GM19025 (cell line): Measurements from ENCODE around the gene EVC.
"Not testable (repeated sequence)": the region's sequence is repeated elsewhere in the genome, so short reads cannot be mapped to it uniquely, and the experiment has no call there.

ENCODE experiments used
- ATAC-seq: cut with Tn5 transposase; IDR thresholded peaks from one replicate; pipeline ENCODE4 v1.9.1; 2021; ENCODE audit warnings: mild to moderate bottlenecking, low read depth, moderate library complexity; ENCODE audit not compliant: unreplicated experiment

Gene EVC

GRCh38 chr4:5809216-5809776 is 98.3 kb downstream of the EVC start:
- ATAC-seq: no peak

- ATAC-seq: no peak
These were observed 99.2 kb downstream of the EVC start for GRCh38 chr4:5810151-5810550.

- no peak for ATAC-seq
These were observed 99.9 kb downstream of the EVC start for GRCh38 chr4:5810770-5811430.

- ATAC-seq: not testable (repeated sequence)
These were observed 101.1 kb downstream of the EVC start for GRCh38 chr4:5812057-5812456.

- no peak for ATAC-seq
These were observed 101.7 kb downstream of the EVC start for GRCh38 chr4:5812506-5813229.

- no peak for ATAC-seq
These were observed 102.9 kb downstream of the EVC start for GRCh38 chr4:5813882-5814255.

GRCh38 chr4:5814421-5814820 is 103.4 kb downstream of the EVC start:
- no peak for ATAC-seq

- ATAC-seq: no peak
These were observed 104.6 kb downstream of the EVC start for GRCh38 chr4:5815641-5816040.

- no peak for ATAC-seq
These were observed 105.1 kb downstream of the EVC start for GRCh38 chr4:5816101-5816500.

GRCh38 chr4:5816851-5817375 is 105.9 kb downstream of the EVC start:
- no peak for ATAC-seq

- no peak for ATAC-seq
These were observed 110.8 kb downstream of the EVC start for GRCh38 chr4:5821665-5822358.

- ATAC-seq: no peak
These were observed 111.6 kb downstream of the EVC start for GRCh38 chr4:5822619-5823018.

GRCh38 chr4:5823542-5824211 is 112.7 kb downstream of the EVC start:
- no peak for ATAC-seq

- no peak for ATAC-seq
These were observed 113.2 kb downstream of the EVC start for GRCh38 chr4:5824227-5824626.

GRCh38 chr4:5824635-5825034 is 113.6 kb downstream of the EVC start:
- ATAC-seq: no peak

GRCh38 chr4:5825321-5826041 is 114.5 kb downstream of the EVC start:
- ATAC-seq: no peak

- ATAC-seq: no peak
These were observed 115.6 kb downstream of the EVC start for GRCh38 chr4:5826437-5827107.

- ATAC-seq: no peak
These were observed 116.4 kb downstream of the EVC start for GRCh38 chr4:5827108-5828004.
